ENCODE results near the gene MYNN.

The MYNN gene

DNA sequence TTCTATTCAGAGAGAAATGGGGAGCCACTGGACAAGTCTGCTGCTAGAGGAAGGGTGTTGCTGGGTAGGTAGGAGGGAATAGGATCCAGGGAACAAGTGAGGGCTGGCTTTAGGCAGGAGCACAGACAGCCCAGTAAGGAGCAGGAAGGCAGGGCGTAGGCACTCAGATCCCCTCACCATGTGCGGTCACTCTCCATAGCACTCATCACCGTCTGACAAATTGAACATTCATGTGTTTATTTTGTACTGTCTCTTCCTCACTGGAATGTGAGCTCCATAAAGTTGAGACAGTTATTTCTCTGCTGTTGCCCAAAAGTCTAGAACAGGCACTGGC, 63.7 kb downstream of the MYNN start:
- Histone ChIP-seq H3K9me2 (replicated peaks; ENCODE audit: insufficient read depth, low read length) (no peaks in the 10 kb centered on the region), H3F3A (ENCODE audit: insufficient read depth) (no peaks in the 10 kb centered on the region), H3K79me2 (ENCODE audit: insufficient read depth, low read length) (no peaks in the 10 kb centered on the region), H3K9me3 (ENCODE audit: insufficient read depth, low read length) (no peaks in the 10 kb centered on the region), H3K9ac (ENCODE audit: low read length) (no peak overlapping the region), H4K20me1 (ENCODE audit: low read depth, low read length) (no peaks in the 10 kb centered on the region), H3K27ac (ENCODE audit: low read depth, low read length) (no peak overlapping the region), H3K4me2 (ENCODE audit: low read depth, low read length, poor library complexity, severe bottlenecking) (no peak overlapping the region), H3K4me3 (ENCODE audit: insufficient read depth, low read length, poor library complexity, severe bottlenecking) (no peak overlapping the region), H3K27me3 (ENCODE audit: low read length) (no peaks in the 10 kb centered on the region), H3K36me3 (ENCODE audit: low read length) (no peaks in the 10 kb centered on the region), H2AFZ (ENCODE audit: low read depth, low read length, severe bottlenecking) (peak overlapping the region; percentile 69)
- no peak for TF ChIP-seq EZH2phosphoT487 (conservative IDR thresholded peaks at IDR 0.05; ENCODE audit: low read length)
- TF ChIP-seq, protein P1, sequence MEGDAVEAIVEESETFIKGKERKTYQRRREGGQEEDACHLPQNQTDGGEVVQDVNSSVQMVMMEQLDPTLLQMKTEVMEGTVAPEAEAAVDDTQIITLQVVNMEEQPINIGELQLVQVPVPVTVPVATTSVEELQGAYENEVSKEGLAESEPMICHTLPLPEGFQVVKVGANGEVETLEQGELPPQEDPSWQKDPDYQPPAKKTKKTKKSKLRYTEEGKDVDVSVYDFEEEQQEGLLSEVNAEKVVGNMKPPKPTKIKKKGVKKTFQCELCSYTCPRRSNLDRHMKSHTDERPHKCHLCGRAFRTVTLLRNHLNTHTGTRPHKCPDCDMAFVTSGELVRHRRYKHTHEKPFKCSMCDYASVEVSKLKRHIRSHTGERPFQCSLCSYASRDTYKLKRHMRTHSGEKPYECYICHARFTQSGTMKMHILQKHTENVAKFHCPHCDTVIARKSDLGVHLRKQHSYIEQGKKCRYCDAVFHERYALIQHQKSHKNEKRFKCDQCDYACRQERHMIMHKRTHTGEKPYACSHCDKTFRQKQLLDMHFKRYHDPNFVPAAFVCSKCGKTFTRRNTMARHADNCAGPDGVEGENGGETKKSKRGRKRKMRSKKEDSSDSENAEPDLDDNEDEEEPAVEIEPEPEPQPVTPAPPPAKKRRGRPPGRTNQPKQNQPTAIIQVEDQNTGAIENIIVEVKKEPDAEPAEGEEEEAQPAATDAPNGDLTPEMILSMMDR (IDR thresholded peaks at IDR 0.05; ENCODE audit: insufficient read depth, low read length, poor library complexity, severe bottlenecking) = no peak

DNA sequence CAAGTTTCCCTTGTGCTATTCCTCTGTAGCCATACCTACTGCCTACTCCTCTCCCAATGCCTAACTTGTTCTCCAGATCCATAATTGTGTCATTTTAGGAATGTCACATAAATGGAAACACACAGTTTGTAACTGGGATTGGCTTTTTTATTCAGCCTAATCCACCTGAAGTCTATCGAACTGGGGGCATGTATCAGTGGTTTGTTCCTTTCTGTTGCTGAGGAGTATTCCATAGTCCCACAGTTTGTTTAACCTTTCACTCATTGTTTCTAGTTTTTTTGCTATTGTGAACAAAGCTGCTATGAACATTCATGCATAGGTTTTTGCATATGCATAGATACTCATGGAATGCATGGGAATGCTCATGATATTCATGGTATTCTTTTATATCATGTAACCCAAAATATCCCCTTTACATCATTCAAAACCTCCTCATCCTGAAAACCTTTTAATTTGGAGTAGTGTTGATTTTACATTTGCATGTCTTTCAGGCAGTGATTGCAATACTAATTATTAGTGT, 65.4 kb downstream of the MYNN start:
- no peaks in the 10 kb centered on the region for H3K27me3 ChIP-seq (ENCODE audit: low read length)
- no peaks in the 10 kb centered on the region for H3K9me3 ChIP-seq (ENCODE audit: insufficient read depth, low read length)
- no peaks in the 10 kb centered on the region for H4K20me1 ChIP-seq (ENCODE audit: low read depth, low read length)
- TF ChIP-seq, protein P1 (IDR thresholded peaks at IDR 0.05; ENCODE audit: insufficient read depth, low read length, poor library complexity, severe bottlenecking) = no peak
- TF ChIP-seq EZH2phosphoT487 (conservative IDR thresholded peaks at IDR 0.05; ENCODE audit: low read length) = no peak
- H3K27ac ChIP-seq (ENCODE audit: low read depth, low read length) = no peak overlapping the region
- H3K4me2 ChIP-seq (ENCODE audit: low read depth, low read length, poor library complexity, severe bottlenecking) = no peak overlapping the region
- H3K9ac ChIP-seq (ENCODE audit: low read length) = no peak overlapping the region
- no peaks in the 10 kb centered on the region for H3K9me2 ChIP-seq (replicated peaks; ENCODE audit: insufficient read depth, low read length)
- H2AFZ ChIP-seq (ENCODE audit: low read depth, low read length, severe bottlenecking) = no peak overlapping the region
- H3K79me2 ChIP-seq (ENCODE audit: insufficient read depth, low read length) = no peaks in the 10 kb centered on the region
- H3K36me3 ChIP-seq (ENCODE audit: low read length) = no peaks in the 10 kb centered on the region
- H3F3A ChIP-seq (ENCODE audit: insufficient read depth) = no peaks in the 10 kb centered on the region
- H3K4me3 ChIP-seq (ENCODE audit: insufficient read depth, low read length, poor library complexity, severe bottlenecking) = no peak overlapping the region

All from SU-DHL-6 (cell line).